ENCODE data around the gene EIF4G3. TPM values are rescaled to one million over a fixed set of nuclear protein-coding genes. Genes with fewer than 3 reads are reported as not detected.

The EIF4G3 gene
- total and polyA plus RNA-seq, 2 of the 8 experiments (the other 6 are each of a cell fraction or from before 2014, with no cell fraction given): 47.5 to 66.6 TPM

GRCh38 chr1:21069549-21069948 lies 107.1 kb downstream of the EIF4G3 start:
- Histone ChIP-seq H3K4ac (replicated peaks; ENCODE audit: insufficient read length, low read depth, low read length) (no peak overlapping the region), H3K56ac (replicated peaks; ENCODE audit: insufficient read length, low read depth, low read length) (no peak overlapping the region), H3K14ac (ENCODE audit: insufficient read length) (no peak overlapping the region), H3K4me1 (replicated peaks in 1 of 4; ENCODE audit: control insufficient read depth in 3 of 4, insufficient read depth in 4 of 4, low read length in 3 of 4) (no peaks in the 10 kb centered on the region), H3K27me3 (replicated peaks in 1 of 4; ENCODE audit: control insufficient read depth in 3 of 4, extremely low read depth in 1 of 4, insufficient read depth in 3 of 4, low read length in 3 of 4) (no peaks in the 10 kb centered on the region), H4K8ac (ENCODE audit: extremely low read depth, insufficient read depth, low read length) (no peak overlapping the region), H2BK15ac (ENCODE audit: low read length) (no peak overlapping the region), H4K91ac (replicated peaks; ENCODE audit: insufficient read length, low read length) (no peak overlapping the region), H3K27ac (ENCODE audit: low read depth, low read length) (no peak overlapping the region), H2BK5ac (ENCODE audit: low read depth, low read length) (no peak overlapping the region), H3K23ac (ENCODE audit: insufficient read length) (no peak overlapping the region), H3K9me3 (ENCODE audit: insufficient read depth in 2 of 2, low read depth in 1 of 2, low read length in 1 of 2) (no peaks in the 10 kb centered on the region), H3K36me3 (ENCODE audit: control insufficient read depth in 2 of 4, insufficient read depth in 4 of 4, low read length in 3 of 4) (no peaks in the 10 kb centered on the region; a peak in 1 of 8 replicates), H2BK120ac (replicated peaks; ENCODE audit: low read depth, low read length) (no peak overlapping the region), H2BK12ac (ENCODE audit: low read depth, low read length) (no peak overlapping the region), H3K23me2 (ENCODE audit: low read depth, low read length) (no peaks in the 10 kb centered on the region), H2BK20ac (ENCODE audit: low read length) (no peak overlapping the region), H2AK5ac (ENCODE audit: low read depth, low read length) (no peak overlapping the region), H4K5ac (ENCODE audit: insufficient read length, low read depth, low read length) (no peak overlapping the region), H3K79me1 (ENCODE audit: low read depth, low read length) (no peaks in the 10 kb centered on the region), H4K20me1 (replicated peaks in 1 of 2; ENCODE audit: control insufficient read depth in 1 of 2, insufficient read depth in 2 of 2, low read length in 2 of 2) (no peaks in the 10 kb centered on the region), H3K9ac (replicated peaks in 1 of 4; ENCODE audit: extremely low read depth in 1 of 4, low read depth in 3 of 4, low read length in 3 of 4) (no peak overlapping the region), H3K18ac (ENCODE audit: extremely low read depth, low read length) (no peak overlapping the region), H3K79me2 (ENCODE audit: control insufficient read depth in 1 of 2, insufficient read depth in 2 of 2, low read length in 2 of 2) (no peaks in the 10 kb centered on the region; a peak in 1 of 4 replicates), H3K4me2 (ENCODE audit: insufficient read depth in 1 of 2, low read depth in 2 of 2, low read length in 2 of 2) (no peak overlapping the region), H2AFZ (ENCODE audit: low read length) (no peak overlapping the region), H3K4me3 (ENCODE audit: extremely low read depth in 1 of 4, insufficient read depth in 2 of 4, low read depth in 3 of 4, low read length in 4 of 4) (no peak overlapping the region)
- ChIA-PET POLR2A (ENCODE audit: partially characterized antibody) (interaction anchor here (1.7 kb wide), 1 partner anchor 50 kb away, joined by 5 read pairs; no protein-coding TSS in a partner anchor), CTCF (ENCODE audit: partially characterized antibody) (no interaction called here)
- 92 to 100% methylated on average over 2 to 4 of the region's 4 CpGs for WGBS, 2 experiments (ENCODE audit: extremely low coverage in 1 of 2, insufficient coverage in 1 of 2, insufficient read length in 1 of 2, insufficient replicate concordance in 2 of 2, low coverage in 1 of 2, low lambda C conversion rate in 2 of 2, missing lambda C conversion rate in 1 of 2)
- FAIRE-seq (no peak), DNase-seq (ENCODE audit: low read depth in 1 of 2, low spot score in 2 of 2) (no peak)
- TF ChIP-seq JUND (IDR thresholded peaks at IDR 0.05; ENCODE audit: low read length) (no peak), TBP (IDR thresholded peaks at IDR 0.05; ENCODE audit: low read depth, low read length) (no peak), EP300 (IDR thresholded peaks at IDR 0.05; ENCODE audit: borderline replicate concordance in 1 of 2, low read depth in 2 of 2, low read length in 2 of 2) (no peak), YY1 (IDR thresholded peaks at IDR 0.05; ENCODE audit: low read depth, low read length) (no peak), POLR2AphosphoS5 (IDR thresholded peaks at IDR 0.05; ENCODE audit: low read depth, low read length) (no peak), TEAD4 (IDR thresholded peaks at IDR 0.05; ENCODE audit: low read depth, low read length) (no peak), CBX5 (IDR thresholded peaks at IDR 0.05; ENCODE audit: low read depth, low read length) (no peak), KDM4A (IDR thresholded peaks at IDR 0.05; ENCODE audit: low read depth, low read length, severe bottlenecking) (no peak), NRF1 (IDR thresholded peaks at IDR 0.05; ENCODE audit: low read depth, low read length) (no peak), ATF3 (IDR thresholded peaks at IDR 0.05; ENCODE audit: insufficient read depth, low read depth, low read length) (no peak), CHD1 (IDR thresholded peaks at IDR 0.05; ENCODE audit: low read depth, low read length) (no peak), GABPA (IDR thresholded peaks at IDR 0.05; ENCODE audit: borderline replicate concordance, insufficient read depth, low read length) (no peak), SIRT6 (IDR thresholded peaks at IDR 0.05; ENCODE audit: low read length) (no peak), RBBP5 (IDR thresholded peaks at IDR 0.05; ENCODE audit: borderline replicate concordance, low read depth, low read length) (no peak), SRF (IDR thresholded peaks at IDR 0.05; ENCODE audit: low read depth, low read length) (no peak)
